Measurements from ENCODE around the gene GARIN5A. TPM values are rescaled to one million over a fixed set of nuclear protein-coding genes. Genes with fewer than 3 reads are reported as not detected.
"Not testable (repeated sequence)": the region's sequence is repeated elsewhere in the genome, so short reads cannot be mapped to it uniquely, and the experiment has no call there.

Gene GARIN5A
- total RNA-seq, 1 experiment from 2014 or later, result 3.7 TPM

DNA sequence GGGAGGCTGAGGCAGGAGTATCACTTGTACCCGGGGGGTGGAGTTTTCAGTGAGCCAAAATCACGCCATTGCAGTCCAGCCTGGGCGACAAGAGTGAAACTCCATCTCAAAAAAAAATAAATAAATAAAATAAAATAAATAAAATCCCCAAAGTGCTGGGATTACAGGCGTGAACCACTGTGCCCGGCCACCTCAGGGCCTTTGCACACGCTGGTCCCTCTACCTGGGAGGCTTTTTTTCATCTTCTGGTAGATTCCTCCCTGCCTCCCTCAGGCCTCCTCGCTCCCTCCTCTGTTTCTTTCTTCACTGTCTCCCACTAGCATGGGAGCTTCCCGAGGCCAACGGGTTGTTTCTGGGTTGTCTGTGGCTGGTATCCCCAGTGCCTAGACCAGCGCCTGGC, 28.9 kb downstream of the GARIN5A start:
- Histone ChIP-seq H4K20me1 (ENCODE audit: insufficient read depth) (no peaks in the 10 kb centered on the region), H3K27me3 (ENCODE audit: insufficient read depth, low read depth) (peaks cover 74% of the 10 kb centered on the region), H3K4me2 (no peak overlapping the region), H3K79me2 (ENCODE audit: low read depth) (no peaks in the 10 kb centered on the region), H3K27ac (no peak overlapping the region), H3F3A (ENCODE audit: insufficient read depth, low read depth) (no peaks in the 10 kb centered on the region), H3K4me3 (no peak overlapping the region), H3K4me1 (replicated peaks; ENCODE audit: insufficient read depth) (no peaks in the 10 kb centered on the region), H2AFZ (no peak overlapping the region), H3K36me3 (ENCODE audit: low read depth) (no peaks in the 10 kb centered on the region), H3K9me3 (ENCODE audit: insufficient read depth, low read depth) (no peaks in the 10 kb centered on the region), H3K9me2 (ENCODE audit: insufficient read depth) (no peaks in the 10 kb centered on the region)
- DNase-seq, result no peak
- BruUV-seq (replicated peaks), result no TSS peak
- TF ChIP-seq, protein P1, sequence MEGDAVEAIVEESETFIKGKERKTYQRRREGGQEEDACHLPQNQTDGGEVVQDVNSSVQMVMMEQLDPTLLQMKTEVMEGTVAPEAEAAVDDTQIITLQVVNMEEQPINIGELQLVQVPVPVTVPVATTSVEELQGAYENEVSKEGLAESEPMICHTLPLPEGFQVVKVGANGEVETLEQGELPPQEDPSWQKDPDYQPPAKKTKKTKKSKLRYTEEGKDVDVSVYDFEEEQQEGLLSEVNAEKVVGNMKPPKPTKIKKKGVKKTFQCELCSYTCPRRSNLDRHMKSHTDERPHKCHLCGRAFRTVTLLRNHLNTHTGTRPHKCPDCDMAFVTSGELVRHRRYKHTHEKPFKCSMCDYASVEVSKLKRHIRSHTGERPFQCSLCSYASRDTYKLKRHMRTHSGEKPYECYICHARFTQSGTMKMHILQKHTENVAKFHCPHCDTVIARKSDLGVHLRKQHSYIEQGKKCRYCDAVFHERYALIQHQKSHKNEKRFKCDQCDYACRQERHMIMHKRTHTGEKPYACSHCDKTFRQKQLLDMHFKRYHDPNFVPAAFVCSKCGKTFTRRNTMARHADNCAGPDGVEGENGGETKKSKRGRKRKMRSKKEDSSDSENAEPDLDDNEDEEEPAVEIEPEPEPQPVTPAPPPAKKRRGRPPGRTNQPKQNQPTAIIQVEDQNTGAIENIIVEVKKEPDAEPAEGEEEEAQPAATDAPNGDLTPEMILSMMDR (conservative IDR thresholded peaks at IDR 0.05), result no peak
- no peak for TF ChIP-seq EZH2 (IDR thresholded peaks at IDR 0.05; ENCODE audit: low read depth)
- ChIA-PET CTCF (interaction anchor here (0.6 kb wide), 1 partner anchor 13 kb away, joined by 3 read pairs; no protein-coding TSS in a partner anchor), POLR2A (ENCODE audit: unreplicated experiment) (no interaction called here)
- intact Hi-C loops (cut with micrococcal nuclease; ENCODE audit: unreplicated experiment), result no loop called here

DNA sequence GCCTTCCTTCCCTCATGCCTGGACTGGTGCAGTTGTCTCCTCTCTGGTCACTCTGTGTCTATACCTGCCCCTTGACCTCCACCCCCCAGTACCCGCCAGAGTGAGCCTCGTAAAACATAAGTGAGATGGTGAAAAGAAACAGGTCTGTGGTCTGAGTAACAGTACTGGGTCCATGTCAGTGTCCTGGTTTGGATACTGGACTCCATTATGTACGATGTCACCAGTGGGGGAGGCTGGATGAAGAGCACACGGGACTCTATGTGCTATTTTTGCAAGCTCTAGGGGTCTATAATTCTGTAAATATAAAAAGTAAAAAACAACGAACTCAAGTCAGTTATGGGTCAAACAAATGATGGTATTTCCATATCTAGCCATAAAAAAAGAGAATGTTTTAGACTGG, 29.6 kb downstream of the GARIN5A start:
- POLR2A ChIA-PET (ENCODE audit: unreplicated experiment), result no interaction called here
- 0 out of 2 replicates have a peak, but pooled peaks cover under 1% of the 10 kb centered on the region for H4K20me1 ChIP-seq (ENCODE audit: insufficient read depth)
- H3K79me2 ChIP-seq (ENCODE audit: low read depth), result no peaks in the 10 kb centered on the region
- H3K9me2 ChIP-seq (ENCODE audit: insufficient read depth), result no peaks in the 10 kb centered on the region
- DNase-seq, result no peak
- H3K27ac ChIP-seq, result no peak overlapping the region
- intact Hi-C loops (cut with micrococcal nuclease; ENCODE audit: unreplicated experiment), result no loop called here
- H2AFZ ChIP-seq, result no peak overlapping the region
- H3K4me2 ChIP-seq, result no peak overlapping the region
- H3F3A ChIP-seq (ENCODE audit: insufficient read depth, low read depth), result no peaks in the 10 kb centered on the region
- H3K27me3 ChIP-seq (ENCODE audit: insufficient read depth, low read depth), result peaks cover 68% of the 10 kb centered on the region
- no peak for TF ChIP-seq EZH2 (IDR thresholded peaks at IDR 0.05; ENCODE audit: low read depth)
- TF ChIP-seq, protein P1 (conservative IDR thresholded peaks at IDR 0.05), result no peak
- no peaks in the 10 kb centered on the region for H3K9me3 ChIP-seq (ENCODE audit: insufficient read depth, low read depth)
- CTCF ChIA-PET, result no interaction called here
- no TSS peak for BruUV-seq (replicated peaks)
- H3K36me3 ChIP-seq (ENCODE audit: low read depth), result no peaks in the 10 kb centered on the region
- no peaks in the 10 kb centered on the region for H3K4me1 ChIP-seq (replicated peaks; ENCODE audit: insufficient read depth)
- H3K4me3 ChIP-seq, result no peak overlapping the region

DNA sequence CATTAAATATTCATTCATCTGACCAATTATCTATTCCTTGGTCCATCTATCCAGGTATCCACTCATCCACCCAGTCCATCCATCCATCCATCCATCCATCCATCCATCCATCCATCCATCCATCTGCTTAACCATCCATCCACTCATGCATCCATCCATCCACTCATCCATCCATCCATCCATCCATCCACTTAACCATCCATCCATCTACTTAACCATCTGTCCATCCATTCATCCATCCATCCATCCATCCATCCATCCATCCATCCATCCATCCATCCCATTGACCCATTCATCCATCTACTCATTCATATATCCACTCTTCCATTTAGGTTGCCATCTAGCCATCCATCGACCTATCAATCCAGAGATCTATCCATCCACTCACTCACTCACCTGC, 32.6 kb downstream of the GARIN5A start:
- TF ChIP-seq, protein P1 (conservative IDR thresholded peaks at IDR 0.05), result no peak
- no peak for TF ChIP-seq EZH2 (IDR thresholded peaks at IDR 0.05; ENCODE audit: low read depth)
- H3K79me2 ChIP-seq (ENCODE audit: low read depth), result no peaks in the 10 kb centered on the region
- peaks cover 63% of the 10 kb centered on the region for H3K27me3 ChIP-seq (ENCODE audit: insufficient read depth, low read depth)
- no peaks in the 10 kb centered on the region for H3K36me3 ChIP-seq (ENCODE audit: low read depth)
- no peak overlapping the region for H3K27ac ChIP-seq
- no peaks in the 10 kb centered on the region for H3K9me3 ChIP-seq (ENCODE audit: insufficient read depth, low read depth)
- no peak for DNase-seq
- H3K4me1 ChIP-seq (replicated peaks; ENCODE audit: insufficient read depth), result no peaks in the 10 kb centered on the region
- no peak overlapping the region for H3K4me3 ChIP-seq
- intact Hi-C loops (cut with micrococcal nuclease; ENCODE audit: unreplicated experiment), result no loop called here
- no peak overlapping the region for H3K4me2 ChIP-seq
- H3K9me2 ChIP-seq (ENCODE audit: insufficient read depth), result no peaks in the 10 kb centered on the region
- CTCF ChIA-PET, result no interaction called here
- BruUV-seq (replicated peaks), result no TSS peak
- POLR2A ChIA-PET (ENCODE audit: unreplicated experiment), result no interaction called here
- H2AFZ ChIP-seq, result no peak overlapping the region
- H4K20me1 ChIP-seq (ENCODE audit: insufficient read depth), result 0 out of 2 replicates have a peak, but pooled peaks cover 3% of the 10 kb centered on the region
- no peaks in the 10 kb centered on the region for H3F3A ChIP-seq (ENCODE audit: insufficient read depth, low read depth)

DNA sequence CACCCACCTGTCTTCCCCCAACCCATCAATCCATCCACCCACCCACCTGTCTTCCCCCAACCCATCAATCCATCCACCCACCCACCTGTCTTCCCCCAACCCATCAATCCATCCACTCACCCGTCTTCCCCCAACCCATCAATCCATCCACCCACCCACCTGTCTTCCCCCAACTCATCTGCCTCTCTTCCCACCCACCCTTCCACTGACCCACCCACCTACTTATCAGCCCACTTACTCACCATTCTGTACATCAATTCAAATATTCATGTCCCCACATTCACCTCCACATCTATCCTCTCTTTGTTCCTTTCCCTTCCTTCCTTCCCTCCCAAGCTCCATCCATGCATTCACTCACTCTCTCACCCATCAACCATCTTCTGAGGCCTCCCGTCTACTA, 37.5 kb downstream of the GARIN5A start:
- H3K79me2 ChIP-seq (ENCODE audit: low read depth); BruUV-seq (replicated peaks); H3K36me3 ChIP-seq (ENCODE audit: low read depth); CTCF ChIA-PET; H3K27ac ChIP-seq; H3K4me2 ChIP-seq; H3K9me3 ChIP-seq (ENCODE audit: insufficient read depth, low read depth); H3K4me3 ChIP-seq; intact Hi-C loops (cut with micrococcal nuclease; ENCODE audit: unreplicated experiment); H2AFZ ChIP-seq; POLR2A ChIA-PET (ENCODE audit: unreplicated experiment); H3F3A ChIP-seq (ENCODE audit: insufficient read depth, low read depth); DNase-seq; H3K9me2 ChIP-seq (ENCODE audit: insufficient read depth); H3K4me1 ChIP-seq (replicated peaks; ENCODE audit: insufficient read depth); H4K20me1 ChIP-seq (ENCODE audit: insufficient read depth): not testable (repeated sequence)
- peaks cover 80% of the 10 kb centered on the region for H3K27me3 ChIP-seq (ENCODE audit: insufficient read depth, low read depth)

Measured in PC-9 (cell line).